GM18520 (cell line): Measurements from ENCODE around the gene DAP3.
"Not testable (repeated sequence)": the region's sequence is repeated elsewhere in the genome, so short reads cannot be mapped to it uniquely, and the experiment has no call there.

Experiments
- ATAC-seq: cut with Tn5 transposase; IDR thresholded peaks from one replicate; pipeline ENCODE4 v1.9.1; 2021; ENCODE audit not compliant: unreplicated experiment

The DAP3 gene

GRCh38 chr1:155767399-155767989 lies 78.6 kb downstream of the DAP3 start:
- not testable (repeated sequence) for ATAC-seq

- no peak for ATAC-seq
Measured at GRCh38 chr1:155769257-155769656, 80.4 kb downstream of the DAP3 start.

- no peak for ATAC-seq
Measured at GRCh38 chr1:155773221-155773620, 84.3 kb downstream of the DAP3 start.

- no peak for ATAC-seq
Measured at GRCh38 chr1:155776414-155776813, 87.5 kb downstream of the DAP3 start.

- ATAC-seq = no peak
Measured at GRCh38 chr1:155777582-155777981, 88.7 kb downstream of the DAP3 start.
